HepG2 (cell line): Measurements from ENCODE around the gene GAS5. TPM values are rescaled to one million over a fixed set of nuclear protein-coding genes. Genes with fewer than 3 reads are reported as not detected.
A peak's percentile ranks its signal among the peaks of the same experiment; 100 is the strongest.

Experiments
- AHR ChIP-seq: IDR thresholded peaks from 2 replicates; pipeline ENCODE4 v1.6.1; 2018; ENCODE audit warnings: missing genetic modification reagents, missing compliant biosample characterization
- CHD2 ChIP-seq: IDR thresholded peaks from 2 replicates; pipeline ENCODE4 v1.6.1; 2011; ENCODE audit warnings: low read depth, low read length, improper control_type of control experiment
- HNF1B ChIP-seq: sonication (generic); formaldehyde crosslinking; IDR thresholded peaks from 2 replicates; pipeline ENCODE4 v1.5.1; 2020; ENCODE audit warnings: mild to moderate bottlenecking, moderate library complexity, missing genetic modification reagents
- NFIB ChIP-seq: sonication (generic); formaldehyde crosslinking; IDR thresholded peaks from 2 replicates; pipeline ENCODE4 v1.9.0; 2021; ENCODE audit warnings: missing genetic modification reagents, mild to moderate bottlenecking, borderline replicate concordance
- PAXIP1 ChIP-seq: sonication (generic); formaldehyde crosslinking; conservative IDR thresholded peaks from 2 replicates; pipeline ENCODE4 v1.4.0; 2020; ENCODE audit warnings: mild to moderate bottlenecking, missing genetic modification reagents, moderate library complexity
- SAFB2 ChIP-seq: sonication (generic); formaldehyde crosslinking; IDR thresholded peaks from 2 replicates; pipeline ENCODE4 v1.5.1; 2020; ENCODE audit warnings: missing genetic modification reagents, low read depth, mild to moderate bottlenecking, borderline replicate concordance
- YEATS2 ChIP-seq: sonication (generic); formaldehyde crosslinking; IDR thresholded peaks from 2 replicates; pipeline ENCODE4 v1.4.0; 2020; ENCODE audit warnings: missing genetic modification reagents, borderline replicate concordance
- ZNF318 ChIP-seq: sonication (generic); formaldehyde crosslinking; IDR thresholded peaks from 2 replicates; pipeline ENCODE4 v1.4.0; 2020; ENCODE audit warnings: mild to moderate bottlenecking, missing genetic modification reagents
- ZNF343 ChIP-seq: sonication (generic); formaldehyde crosslinking; IDR thresholded peaks from 2 replicates; pipeline ENCODE4 v1.4.0; 2020; ENCODE audit warnings: mild to moderate bottlenecking, missing genetic modification reagents
- ZNF710 ChIP-seq: sonication (generic); formaldehyde crosslinking; IDR thresholded peaks from 2 replicates; pipeline ENCODE4 v1.5.0; 2020; ENCODE audit warnings: mild to moderate bottlenecking, missing genetic modification reagents, borderline replicate concordance
- polyA plus RNA-seq, 8 experiments: library from polyadenylated mRNA; depleted of rRNA in 3 of 8; stranded (reverse) in 7 of 8; unstranded in 1 of 8; fragments of >200 nt; fragmentation: Illumina TruSeq in 4 of 8; extraction: Trizol in 4 of 8; gene quantifications; 2 replicates each; pipeline versions ENCODE4 v1.2.1 to v1.2.3, GENCODE V29; 2011 to 2016; ENCODE audit warnings: low read depth in 4 of 8, missing spikeins in 1 of 8, mixed read lengths in 1 of 8; ENCODE audit not compliant: insufficient read depth in 1 of 8
- total RNA-seq, 5 experiments: library from RNA; depleted of rRNA; stranded (reverse); fragments of >200 nt; fragmentation: Illumina TruSeq; extraction: Trizol; gene quantifications; 2 replicates each; pipeline ENCODE4 v1.2.3, GENCODE V29; 2016; ENCODE audit warnings: low read depth in 1 of 5
- TF ChIP-seq, protein P1 (sequence below): IDR thresholded peaks from 2 replicates; pipeline ENCODE4 v1.6.1; 2016; ENCODE audit warnings: mild to moderate bottlenecking

The GAS5 gene
- total and polyA plus RNA-seq, 2 of the 13 experiments (the other 11 are each of a cell fraction or from before 2014, with no cell fraction given) = 352 to 738 TPM

DNA sequence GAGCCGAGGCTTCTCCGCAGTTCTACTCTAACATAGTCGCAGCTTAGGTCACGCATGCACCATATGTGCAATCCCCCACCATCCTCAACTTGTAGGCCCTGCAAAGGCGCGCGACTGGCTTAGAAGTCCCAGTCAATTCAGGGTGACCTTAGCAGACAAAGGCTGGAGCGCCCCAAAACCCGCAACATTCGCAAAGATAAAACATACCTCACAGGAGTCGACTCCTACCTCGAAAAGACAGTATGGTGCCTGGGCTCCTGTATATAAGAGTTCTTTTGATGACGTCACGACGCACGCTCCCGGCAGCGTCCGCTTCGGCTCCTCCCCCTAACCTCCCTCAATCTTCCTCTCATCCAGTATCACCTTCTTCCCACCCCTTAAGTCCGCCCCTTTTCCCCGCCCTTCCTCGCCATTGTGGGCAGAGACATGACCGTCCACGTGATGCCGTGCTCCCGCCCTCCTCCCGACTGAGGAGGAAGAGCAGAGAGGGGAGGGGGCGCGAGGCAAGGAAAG, at the start of gene GAS5 (continued):
- TF ChIP-seq, protein P1, sequence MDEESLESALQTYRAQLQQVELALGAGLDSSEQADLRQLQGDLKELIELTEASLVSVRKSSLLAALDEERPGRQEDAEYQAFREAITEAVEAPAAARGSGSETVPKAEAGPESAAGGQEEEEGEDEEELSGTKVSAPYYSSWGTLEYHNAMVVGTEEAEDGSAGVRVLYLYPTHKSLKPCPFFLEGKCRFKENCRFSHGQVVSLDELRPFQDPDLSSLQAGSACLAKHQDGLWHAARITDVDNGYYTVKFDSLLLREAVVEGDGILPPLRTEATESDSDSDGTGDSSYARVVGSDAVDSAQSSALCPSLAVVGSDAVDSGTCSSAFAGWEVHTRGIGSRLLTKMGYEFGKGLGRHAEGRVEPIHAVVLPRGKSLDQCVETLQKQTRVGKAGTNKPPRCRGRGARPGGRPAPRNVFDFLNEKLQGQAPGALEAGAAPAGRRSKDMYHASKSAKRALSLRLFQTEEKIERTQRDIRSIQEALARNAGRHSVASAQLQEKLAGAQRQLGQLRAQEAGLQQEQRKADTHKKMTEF = no peak; the same call in 1 of the 2 replicates
- TF ChIP-seq AHR (no peak), ZNF343 (CRISPR knock-in tag) (no peak), NFIB (CRISPR knock-in tag) (no peak), YEATS2 (peak; percentile 98), SAFB2 (peak; percentile 79; the same call in 1 of the 2 replicates), HNF1B (CRISPR knock-in tag) (no peak), CHD2 (no peak), PAXIP1 (CRISPR knock-in tag) (peak; percentile 5), ZNF318 (0 out of 2 replicates have a peak, but pooled peaks have one; percentile 36), ZNF710 (CRISPR knock-in tag) (no peak)
